Psoas muscle (tissue), 8 donors: ENCODE measurements around the gene DGAT2L6. TPM values are rescaled to one million over a fixed set of nuclear protein-coding genes. Genes with fewer than 3 reads are reported as not detected.

ENCODE experiments used
- ATAC-seq, 4 donors: fragments of 200-7000 bp; cut with Tn5 transposase; one replicate each; pipeline ENCODE4 v1.9.1; 2020; ENCODE audit warnings: moderate library complexity in 3 of 4, mild to moderate bottlenecking in 2 of 4
- DNase-seq, 2 donors: peaks; one replicate each; pipeline ENCODE4 v3.0.0-alpha.2; 2020
- H3K27ac ChIP-seq: fragments of 200-600 bp; one replicate; pipeline ENCODE4 v1.8.0; 2022
- H3K27me3 ChIP-seq, 3 donors: fragments of 200-600 bp in 1 of 3; one replicate each; pipeline versions ENCODE4 v1.6.1 to v1.8.0; 2013 to 2022; ENCODE audit warnings: low read length in 2 of 3, mild to moderate bottlenecking in 2 of 3, moderate library complexity in 1 of 3; ENCODE audit not compliant: insufficient read depth in 3 of 3
- H3K36me3 ChIP-seq, 2 donors: fragments of 200-600 bp in 1 of 2; one replicate each; pipeline versions ENCODE4 v1.6.1 to v1.8.0; 2013 to 2022; ENCODE audit warnings: low read depth in 1 of 2, mild to moderate bottlenecking in 1 of 2, moderate library complexity in 1 of 2; ENCODE audit not compliant: insufficient read depth in 1 of 2
- H3K4me1 ChIP-seq: fragments of 200-600 bp; one replicate; pipeline ENCODE4 v1.8.0; 2022
- H3K4me3 ChIP-seq: fragments of 200-600 bp; one replicate; pipeline ENCODE4 v1.8.0; 2022; ENCODE audit warnings: mild to moderate bottlenecking
- H3K9me3 ChIP-seq: fragments of 200-600 bp; one replicate; pipeline ENCODE4 v1.8.0; 2022
- WGBS, 3 donors: extraction: QIAGEN DNeasy Blood & Tissue Kit; methylation state at CpG; one replicate each; pipeline versions ENCODE4 v1.1.6 to v1.1.7; 2013; 5-methylcytosine and 5-hydroxymethylcytosine counted together
- intact Hi-C, 2 donors: fragments of 100-400 bp; cut with DNase I; formaldehyde crosslinking; loops; one replicate each; pipeline versions ENCODE4 v1.11.0 to v1.14.2; 2022
- polyA plus RNA-seq, 3 donors: library from polyadenylated mRNA; stranded (reverse); fragments of 200-250 nt; gene quantifications; one replicate each; pipeline ENCODE4 v1.2.3, GENCODE V29; 2013
- total RNA-seq, 4 donors: library from RNA; stranded (reverse); fragmentation: NEBNext Ultra II Directional in 2 of 4; extraction: Animal tissue kit (Norgen Biotek cat#: 25700) in 2 of 4; gene quantifications; one replicate each; pipeline versions ENCODE4 v1.2.1 to v1.2.4, GENCODE V29; 2021 to 2023
- TF ChIP-seq, protein P1 (sequence below): fragments of 200-600 bp; IDR thresholded peaks from one replicate; pipeline ENCODE4 v1.8.0; 2022; ENCODE audit warnings: antibody characterized with exemption
- donor health status: healthy with polysubstance abuse.
- donor health status: DM: no; HTN: no; CAD: no; lungs with moderate emphysema.
- donor health status: Bipolar disorder and iron deficiency.
- donor health status: healthy.
- donor health status: DM: yes; HTN: yes; CAD: no.
- donor health status: DM: no; HTN: no; CAD: no.
- donor health status: DM: no; HTN: no; CAD: no.
- donor health status: DM: yes; HTN: yes; CAD: no.

DGAT2L6 gene
- total and polyA plus RNA-seq, 7 donors = not detected

DNA sequence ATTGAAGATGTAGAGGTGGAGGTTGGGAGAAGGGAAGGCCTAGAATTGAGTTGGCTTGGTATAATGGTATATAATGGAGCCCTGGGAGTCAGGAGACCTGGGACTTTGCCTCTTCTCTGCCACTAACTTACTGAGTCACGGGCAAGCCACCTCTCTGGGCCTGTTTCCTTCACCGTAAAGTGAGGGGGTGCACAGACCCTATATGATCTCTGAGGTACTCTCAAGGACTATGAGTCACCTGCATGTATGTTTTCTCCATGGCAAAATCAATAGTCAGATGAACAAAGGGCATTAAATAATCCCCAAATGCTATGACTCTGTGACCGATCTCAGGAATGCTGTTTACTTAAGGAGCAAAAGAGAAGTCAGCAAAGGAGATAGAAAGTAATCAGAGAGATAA lies 77.6 kb downstream of the DGAT2L6 start:
- TF ChIP-seq, protein P1, sequence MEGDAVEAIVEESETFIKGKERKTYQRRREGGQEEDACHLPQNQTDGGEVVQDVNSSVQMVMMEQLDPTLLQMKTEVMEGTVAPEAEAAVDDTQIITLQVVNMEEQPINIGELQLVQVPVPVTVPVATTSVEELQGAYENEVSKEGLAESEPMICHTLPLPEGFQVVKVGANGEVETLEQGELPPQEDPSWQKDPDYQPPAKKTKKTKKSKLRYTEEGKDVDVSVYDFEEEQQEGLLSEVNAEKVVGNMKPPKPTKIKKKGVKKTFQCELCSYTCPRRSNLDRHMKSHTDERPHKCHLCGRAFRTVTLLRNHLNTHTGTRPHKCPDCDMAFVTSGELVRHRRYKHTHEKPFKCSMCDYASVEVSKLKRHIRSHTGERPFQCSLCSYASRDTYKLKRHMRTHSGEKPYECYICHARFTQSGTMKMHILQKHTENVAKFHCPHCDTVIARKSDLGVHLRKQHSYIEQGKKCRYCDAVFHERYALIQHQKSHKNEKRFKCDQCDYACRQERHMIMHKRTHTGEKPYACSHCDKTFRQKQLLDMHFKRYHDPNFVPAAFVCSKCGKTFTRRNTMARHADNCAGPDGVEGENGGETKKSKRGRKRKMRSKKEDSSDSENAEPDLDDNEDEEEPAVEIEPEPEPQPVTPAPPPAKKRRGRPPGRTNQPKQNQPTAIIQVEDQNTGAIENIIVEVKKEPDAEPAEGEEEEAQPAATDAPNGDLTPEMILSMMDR = no peak
- Histone ChIP-seq H3K36me3 (no peaks in the 10 kb centered on the region), H3K4me3 (no peak overlapping the region), H3K27ac (no peak overlapping the region), H3K4me1 (no peaks in the 10 kb centered on the region), H3K9me3 (no peaks in the 10 kb centered on the region), H3K27me3 (peaks cover 0 to 10% (median 0%) of the 10 kb centered on the region in 3 donors)
- DNase-seq = no peak
- no peak for ATAC-seq
- 82 to 100% (median 99%) methylated on average over 3 of the region's 3 CpGs for WGBS, 3 donors
- intact Hi-C loops = no loop called here

Other genes with a start within 250 kb of the DGAT2L6 start
- gene AWAT2, start 127.5 kb upstream of the DGAT2L6 start, total RNA-seq = not detected
- gene AWAT2, start 127.5 kb upstream of the DGAT2L6 start, polyA plus RNA-seq = not detected
- not detected for gene OTUD6A, start 115.0 kb upstream of the DGAT2L6 start, total RNA-seq
- not detected for gene OTUD6A, start 115.0 kb upstream of the DGAT2L6 start, polyA plus RNA-seq
- 10 to 100 TPM; 45.0 to 60.6 (median 59.3) TPM for gene IGBP1, start 44.0 kb upstream of the DGAT2L6 start, total RNA-seq
- gene IGBP1, start 44.0 kb upstream of the DGAT2L6 start, polyA plus RNA-seq = 10 to 100 TPM; 73.9 to 81.5 (median 79.0) TPM
- not detected for gene AWAT1, start 57.2 kb downstream of the DGAT2L6 start, total RNA-seq
- gene AWAT1, start 57.2 kb downstream of the DGAT2L6 start, polyA plus RNA-seq = not detected
- gene P2RY4, start 82.7 kb downstream of the DGAT2L6 start, total RNA-seq = under 1 TPM in 2 of 4 donors, not detected in 2; 0.17 to 0.18 TPM
- under 1 TPM; 0.05 to 0.08 (median 0.05) TPM for gene P2RY4, start 82.7 kb downstream of the DGAT2L6 start, polyA plus RNA-seq
- gene ARR3, start 90.9 kb downstream of the DGAT2L6 start, total RNA-seq = not detected
- not detected for gene ARR3, start 90.9 kb downstream of the DGAT2L6 start, polyA plus RNA-seq
- not detected for gene RAB41, start 104.7 kb downstream of the DGAT2L6 start, total RNA-seq
- gene RAB41, start 104.7 kb downstream of the DGAT2L6 start, polyA plus RNA-seq = not detected
- 10 to 100 TPM; 18.5 to 26.2 (median 19.7) TPM for gene PDZD11, start 112.4 kb downstream of the DGAT2L6 start, total RNA-seq
- 10 to 100 TPM; 22.0 to 28.7 (median 27.9) TPM for gene PDZD11, start 112.4 kb downstream of the DGAT2L6 start, polyA plus RNA-seq
- under 1 TPM in 3 of 4 donors, not detected in 1; 0.07 to 0.15 (median 0.08) TPM for gene KIF4A, start 112.6 kb downstream of the DGAT2L6 start, total RNA-seq
- gene KIF4A, start 112.6 kb downstream of the DGAT2L6 start, polyA plus RNA-seq = under 1 TPM in 2 of 3 donors, not detected in 1; 0.04 TPM
- not detected for gene GDPD2, start 245.8 kb downstream of the DGAT2L6 start, total RNA-seq
- under 1 TPM in 1 of 3 donors, not detected in 2; 0.01 TPM for gene GDPD2, start 245.8 kb downstream of the DGAT2L6 start, polyA plus RNA-seq